Stomach (tissue), 9 donors: Measurements from ENCODE around the gene CCNF. TPM values are rescaled to one million over a fixed set of nuclear protein-coding genes. Genes with fewer than 3 reads are reported as not detected.
A peak's percentile ranks its signal among the peaks of the same experiment; 100 is the strongest.

Experiments used
- DNase-seq, 2 donors: peaks; one replicate each; pipeline versions ENCODE4 v3.0.0 to v3.0.0-alpha.2; 2013 to 2019
- H3K27ac ChIP-seq, 5 donors: fragments of 200-600 bp in 4 of 5; sonication (generic) in 4 of 5; one replicate each; pipeline ENCODE4 v1.5.1; 2013 to 2019; ENCODE audit warnings: mild to moderate bottlenecking in 1 of 5, moderate library complexity in 1 of 5
- H3K27me3 ChIP-seq, 3 donors: fragments of 200-600 bp; sonication (generic); one replicate each; pipeline ENCODE4 v1.5.1; 2017 to 2019; ENCODE audit warnings: mixed run types in 1 of 3
- H3K36me3 ChIP-seq, 4 donors: fragments of 200-600 bp; sonication (generic); 1 replicate in 3 of 4; 2 replicates in 1 of 4; pipeline ENCODE4 v1.5.1; 2016 to 2019
- H3K4me1 ChIP-seq, 4 donors: fragments of 200-600 bp; sonication (generic); one replicate each; pipeline ENCODE4 v1.5.1; 2016 to 2019
- H3K4me3 ChIP-seq, 4 donors: fragments of 200-600 bp; sonication (generic) in 3 of 4; one replicate each; pipeline ENCODE4 v1.5.1; 2016 to 2019; ENCODE audit warnings: mild to moderate bottlenecking in 1 of 4
- H3K9me3 ChIP-seq, 4 donors: fragments of 200-600 bp; sonication (generic); one replicate each; pipeline ENCODE4 v1.5.1; 2016 to 2019
- CTCF ChIP-seq, 7 experiments: fragments of 450-650 bp in 4 of 7; fragments of 200-600 bp in 3 of 7; sonication (generic) in 3 of 7; IDR thresholded peaks; one replicate each; pipeline ENCODE4 v1.5.1; 2016 to 2019; ENCODE audit warnings: antibody characterized with exemption in 7 of 7, control low read depth in 2 of 7, mild to moderate bottlenecking in 1 of 7
- EP300 ChIP-seq: sonication (generic); formaldehyde crosslinking; IDR thresholded peaks from one replicate; pipeline ENCODE4 v1.6.1; 2017; ENCODE audit warnings: antibody characterized with exemption
- POLR2A ChIP-seq, 4 donors: fragments of 450-650 bp; IDR thresholded peaks; one replicate each; pipeline ENCODE4 v1.6.1; 2016; ENCODE audit warnings: antibody characterized with exemption in 4 of 4, control low read depth in 2 of 4, mild to moderate bottlenecking in 1 of 4, moderate library complexity in 1 of 4
- POLR2AphosphoS5 ChIP-seq, 3 donors: sonication (generic); formaldehyde crosslinking; IDR thresholded peaks; one replicate each; pipeline ENCODE4 v1.6.1; 2016; ENCODE audit warnings: antibody characterized with exemption in 3 of 3
- WGBS, 5 donors: extraction: QIAGEN DNeasy Blood & Tissue Kit in 3 of 5; methylation state at CpG; one replicate each; pipeline versions ENCODE4 v1.1.5 to v1.1.7; 2013 to 2018; 5-methylcytosine and 5-hydroxymethylcytosine counted together
- intact Hi-C: fragments of 100-400 bp; cut with DNase I; formaldehyde crosslinking; loops from one replicate; pipeline ENCODE4 v1.15.1; 2023; ENCODE audit warnings: low total_unique reads
- polyA plus RNA-seq, 3 donors: library from polyadenylated mRNA; stranded (reverse); fragments of 200-250 nt; gene quantifications; one replicate each; pipeline ENCODE4 v1.2.3, GENCODE V29; 2013
- small RNA-seq, 4 donors: library from RNA; depleted of rRNA; stranded (forward); fragments of <200 nt; gene quantifications; one replicate each; pipeline ENCODE3, GENCODE V24; 2016
- total RNA-seq, 5 donors: library from RNA; depleted of rRNA; stranded (reverse); fragments of >200 nt; gene quantifications; one replicate each; pipeline versions ENCODE4 v1.1.0 to v1.2.3, GENCODE V29; 2014 to 2016
- donor health status: healthy with polysubstance abuse.
- donor health status: Bipolar disorder and iron deficiency.
- donor health status: healthy.

The CCNF gene
- total and polyA plus RNA-seq, 8 donors: 0.46 to 7.8 (median 2.9) TPM

GRCh38 chr16:2505695-2506094 is 76.4 kb downstream of the CCNF start:
- H3K36me3 ChIP-seq: no peaks in the 10 kb centered on the region
- 90 to 98% (median 94%) methylated on average over 14 of the region's 14 CpGs for WGBS, 5 donors
- H3K9me3 ChIP-seq: no peaks in the 10 kb centered on the region
- intact Hi-C loops: no loop called here
- H3K27ac ChIP-seq: no peak overlapping the region
- no peaks in the 10 kb centered on the region for H3K27me3 ChIP-seq
- no peak for DNase-seq
- TF ChIP-seq EP300: no peak
- peaks cover 12 to 35% (median 27%) of the 10 kb centered on the region in 4 donors for H3K4me1 ChIP-seq
- no peak overlapping the region for H3K4me3 ChIP-seq

GRCh38 chr16:2507052-2507659 is 77.9 kb downstream of the CCNF start:
- peaks cover 7 to 35% (median 26%) of the 10 kb centered on the region in 4 donors for H3K4me1 ChIP-seq
- intact Hi-C loops: no loop called here
- TF ChIP-seq CTCF (IDR thresholded peaks at IDR 0.05) (no peak), POLR2A (IDR thresholded peaks at IDR 0.05) (no peak), EP300 (no peak), POLR2AphosphoS5 (IDR thresholded peaks at IDR 0.05) (no peak)
- 67 to 88% (median 83%) methylated on average over 12 to 14 of the region's 14 CpGs for WGBS, 5 donors
- H3K4me3 ChIP-seq: no peak overlapping the region
- no peaks in the 10 kb centered on the region for H3K9me3 ChIP-seq
- H3K27ac ChIP-seq: peak overlapping the region in 3 of 5 donors; percentile 14 to 79 (median 54)
- no peak for DNase-seq
- no peaks in the 10 kb centered on the region for H3K27me3 ChIP-seq
- H3K36me3 ChIP-seq: no peaks in the 10 kb centered on the region

- no peak for TF ChIP-seq EP300
- 78 to 95% (median 90%) methylated on average over 8 to 11 of the region's 11 CpGs for WGBS, 5 donors
- intact Hi-C loops: no loop called here
These were observed 78.4 kb downstream of the CCNF start for GRCh38 chr16:2507665-2508064.

More at GRCh38 chr16:2507665-2508064, 78.4 kb downstream of the CCNF start:
- Histone ChIP-seq H3K9me3 (no peaks in the 10 kb centered on the region), H3K4me1 (peaks cover 9 to 34% (median 25%) of the 10 kb centered on the region in 4 donors), H3K36me3 (no peaks in the 10 kb centered on the region), H3K4me3 (no peak overlapping the region), H3K27ac (peak overlapping the region in 3 of 5 donors; percentile 14 to 79 (median 54)), H3K27me3 (no peaks in the 10 kb centered on the region)
- DNase-seq: peak in 1 of 2 donors; percentile 44

Small RNAs within 50 kb of the gene (small RNA-seq; reads per million reads assigned to genes)
- gene MIR6768: 0 reads per million in 4 donors

Other genes with a start within 250 kb of the CCNF start
- under 1 TPM in 1 of 5 donors, not detected in 4; 0.73 TPM for gene CASKIN1, start 232.8 kb upstream of the CCNF start, total RNA-seq
- gene CASKIN1, start 232.8 kb upstream of the CCNF start, polyA plus RNA-seq: under 1 TPM; 0.15 to 0.55 (median 0.19) TPM
- gene MLST8, start 224.0 kb upstream of the CCNF start, total RNA-seq: 100 to 1,000 TPM in 1 of 5 donors, 10 to 100 TPM in 3, 1 to 10 TPM in 1; 7.5 to 235 (median 56.2) TPM
- 10 to 100 TPM; 46.8 to 68.1 (median 55.3) TPM for gene MLST8, start 224.0 kb upstream of the CCNF start, polyA plus RNA-seq
- gene BRICD5, start 218.6 kb upstream of the CCNF start, total RNA-seq: 10 to 100 TPM in 4 of 5 donors, 1 to 10 TPM in 1; 2.6 to 78.8 (median 16.5) TPM
- 1 to 10 TPM; 4.2 to 6.5 (median 6.3) TPM for gene BRICD5, start 218.6 kb upstream of the CCNF start, polyA plus RNA-seq
- 10 to 100 TPM in 4 of 5 donors, 1 to 10 TPM in 1; 9.4 to 90.4 (median 15.9) TPM for gene PGP, start 214.6 kb upstream of the CCNF start, total RNA-seq
- 10 to 100 TPM in 2 of 3 donors, 1 to 10 TPM in 1; 9.3 to 11.0 (median 10.0) TPM for gene PGP, start 214.6 kb upstream of the CCNF start, polyA plus RNA-seq
- gene E4F1, start 205.9 kb upstream of the CCNF start, total RNA-seq: 100 to 1,000 TPM in 1 of 5 donors, 10 to 100 TPM in 4; 12.7 to 114 (median 64.5) TPM
- gene E4F1, start 205.9 kb upstream of the CCNF start, polyA plus RNA-seq: 10 to 100 TPM; 21.4 to 25.2 (median 23.8) TPM
- not detected for gene DNASE1L2, start 193.0 kb upstream of the CCNF start, total RNA-seq
- gene DNASE1L2, start 193.0 kb upstream of the CCNF start, polyA plus RNA-seq: under 1 TPM in 2 of 3 donors, not detected in 1; 0.68 to 0.90 TPM
- 100 to 1,000 TPM in 3 of 5 donors, 10 to 100 TPM in 2; 20.4 to 234 (median 113) TPM for gene ECI1, start 177.9 kb upstream of the CCNF start, total RNA-seq
- 100 to 1,000 TPM in 2 of 3 donors, 10 to 100 TPM in 1; 84.3 to 109 (median 106) TPM for gene ECI1, start 177.9 kb upstream of the CCNF start, polyA plus RNA-seq
- gene RNPS1, start 161.3 kb upstream of the CCNF start, total RNA-seq: 100 to 1,000 TPM in 4 of 5 donors, 10 to 100 TPM in 1; 72.7 to 162 (median 116) TPM
- 100 to 1,000 TPM in 1 of 3 donors, 10 to 100 TPM in 2; 80.9 to 127 (median 99.2) TPM for gene RNPS1, start 161.3 kb upstream of the CCNF start, polyA plus RNA-seq
- gene ABCA3, start 88.7 kb upstream of the CCNF start, total RNA-seq: 10 to 100 TPM in 1 of 5 donors, 1 to 10 TPM in 4; 3.8 to 39.3 (median 4.9) TPM
- 1 to 10 TPM in 2 of 3 donors, under 1 TPM in 1; 0.61 to 2.7 (median 2.4) TPM for gene ABCA3, start 88.7 kb upstream of the CCNF start, polyA plus RNA-seq
- gene TEDC2, start 30.7 kb downstream of the CCNF start, total RNA-seq: 1 to 10 TPM in 3 of 5 donors, not detected in 2; 1.3 to 3.8 (median 3.6) TPM
- gene TEDC2, start 30.7 kb downstream of the CCNF start, polyA plus RNA-seq: 1 to 10 TPM in 2 of 3 donors, not detected in 1; 1.5 to 2.7 TPM
- 1 to 10 TPM in 1 of 5 donors, not detected in 4; 1.8 TPM for gene NTN3, start 41.9 kb downstream of the CCNF start, total RNA-seq
- gene NTN3, start 41.9 kb downstream of the CCNF start, polyA plus RNA-seq: not detected
- 10 to 100 TPM in 4 of 5 donors, 1 to 10 TPM in 1; 5.0 to 35.6 (median 18.7) TPM for gene TBC1D24, start 45.7 kb downstream of the CCNF start, total RNA-seq
- 1 to 10 TPM; 3.2 to 4.2 (median 3.4) TPM for gene TBC1D24, start 45.7 kb downstream of the CCNF start, polyA plus RNA-seq
- 100 to 1,000 TPM in 2 of 5 donors, 10 to 100 TPM in 2, 1 to 10 TPM in 1; 8.1 to 169 (median 68.3) TPM for gene ATP6V0C, start 84.5 kb downstream of the CCNF start, total RNA-seq
- 100 to 1,000 TPM in 1 of 3 donors, 10 to 100 TPM in 2; 49.8 to 113 (median 82.3) TPM for gene ATP6V0C, start 84.5 kb downstream of the CCNF start, polyA plus RNA-seq
- 10 to 100 TPM; 13.4 to 76.8 (median 28.7) TPM for gene AMDHD2, start 90.9 kb downstream of the CCNF start, total RNA-seq
- gene AMDHD2, start 90.9 kb downstream of the CCNF start, polyA plus RNA-seq: 10 to 100 TPM; 17.2 to 24.7 (median 21.1) TPM
- under 1 TPM in 1 of 5 donors, not detected in 4; 0.58 TPM for gene CEMP1, start 102.0 kb downstream of the CCNF start, total RNA-seq
- gene CEMP1, start 102.0 kb downstream of the CCNF start, polyA plus RNA-seq: under 1 TPM in 2 of 3 donors, not detected in 1; 0.43 to 0.61 TPM
- 10 to 100 TPM; 18.7 to 86.9 (median 33.4) TPM for gene PDPK1, start 108.6 kb downstream of the CCNF start, total RNA-seq
- gene PDPK1, start 108.6 kb downstream of the CCNF start, polyA plus RNA-seq: 10 to 100 TPM in 1 of 3 donors, 1 to 10 TPM in 2; 7.0 to 18.3 (median 9.2) TPM